ENCODE measurements around the gene ECHDC1.
"Not testable (repeated sequence)": the region's sequence is repeated elsewhere in the genome, so short reads cannot be mapped to it uniquely, and the experiment has no call there.

The ECHDC1 gene, protein sequence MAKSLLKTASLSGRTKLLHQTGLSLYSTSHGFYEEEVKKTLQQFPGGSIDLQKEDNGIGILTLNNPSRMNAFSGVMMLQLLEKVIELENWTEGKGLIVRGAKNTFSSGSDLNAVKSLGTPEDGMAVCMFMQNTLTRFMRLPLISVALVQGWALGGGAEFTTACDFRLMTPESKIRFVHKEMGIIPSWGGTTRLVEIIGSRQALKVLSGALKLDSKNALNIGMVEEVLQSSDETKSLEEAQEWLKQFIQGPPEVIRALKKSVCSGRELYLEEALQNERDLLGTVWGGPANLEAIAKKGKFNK

DNA sequence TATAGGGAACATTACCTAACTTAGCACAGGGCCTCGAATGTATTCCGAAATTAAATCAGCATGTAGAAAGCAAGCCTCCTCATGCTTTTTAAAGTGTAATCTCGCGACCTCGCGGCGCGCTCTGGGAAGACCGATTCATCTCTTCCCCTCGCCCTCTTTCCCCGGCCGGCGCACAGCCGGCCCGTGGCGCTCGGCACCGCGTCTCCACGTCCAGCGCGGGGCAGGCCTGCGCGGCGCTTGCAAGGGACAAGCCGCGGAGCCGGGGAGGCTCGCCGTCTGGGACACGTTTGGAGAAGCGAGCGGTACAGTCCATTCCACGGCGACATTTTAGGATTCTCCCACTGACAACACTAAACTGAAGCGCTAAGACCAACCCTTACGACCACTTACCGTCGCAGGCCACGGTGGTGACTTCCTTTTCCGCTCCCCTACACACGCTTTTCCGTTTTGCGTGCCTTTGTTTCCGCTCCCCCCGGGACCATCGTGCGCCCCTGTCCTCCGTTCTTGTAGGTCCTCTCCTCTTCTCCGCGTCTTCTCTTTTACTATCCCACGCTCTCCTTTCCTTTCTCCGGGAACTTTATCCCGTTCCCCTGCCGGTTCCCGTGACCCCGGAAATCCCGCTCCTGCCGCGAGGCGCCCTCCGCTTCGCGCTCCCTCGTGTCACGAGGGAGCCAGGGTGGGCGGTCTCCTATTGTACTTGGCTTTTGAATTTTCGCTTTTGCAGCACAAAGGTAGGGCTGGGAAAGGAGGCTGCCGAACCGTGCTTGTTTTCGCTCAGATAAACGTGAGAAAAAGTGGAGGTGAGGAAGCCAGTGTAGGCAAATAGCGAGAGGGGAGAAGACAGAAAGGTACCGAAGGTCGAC, at the start of gene ECHDC1:
Gene ECHDC1 (minus strand): TSS at position 664 of the 863 bp plus-strand sequence. CDS start 12,581 bp downstream, outside the sequence.
- peak in 50 of 51 donors; percentile 8 to 83 (median 50) for DNase-seq

DNA sequence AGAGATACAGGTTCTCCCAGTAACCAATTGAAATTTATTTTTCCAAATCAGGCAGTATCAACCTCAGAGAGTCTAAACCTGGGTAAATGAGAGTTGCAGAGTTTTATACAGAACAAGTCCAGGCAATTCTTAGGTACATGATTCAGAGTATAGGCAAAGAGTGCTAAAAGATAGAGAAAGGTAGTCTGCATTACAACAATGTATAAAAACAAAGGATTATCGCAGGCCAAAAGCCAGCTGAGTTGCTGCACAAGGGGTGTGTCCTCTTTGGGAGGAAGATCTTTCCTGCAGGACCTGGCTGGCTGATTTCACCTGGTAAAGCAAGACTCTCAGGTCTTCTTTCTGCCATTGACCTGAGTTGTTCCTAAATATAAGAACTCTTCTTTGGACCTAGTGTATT, 48.9 kb upstream of the ECHDC1 start:
- DNase-seq, result no peak

DNA sequence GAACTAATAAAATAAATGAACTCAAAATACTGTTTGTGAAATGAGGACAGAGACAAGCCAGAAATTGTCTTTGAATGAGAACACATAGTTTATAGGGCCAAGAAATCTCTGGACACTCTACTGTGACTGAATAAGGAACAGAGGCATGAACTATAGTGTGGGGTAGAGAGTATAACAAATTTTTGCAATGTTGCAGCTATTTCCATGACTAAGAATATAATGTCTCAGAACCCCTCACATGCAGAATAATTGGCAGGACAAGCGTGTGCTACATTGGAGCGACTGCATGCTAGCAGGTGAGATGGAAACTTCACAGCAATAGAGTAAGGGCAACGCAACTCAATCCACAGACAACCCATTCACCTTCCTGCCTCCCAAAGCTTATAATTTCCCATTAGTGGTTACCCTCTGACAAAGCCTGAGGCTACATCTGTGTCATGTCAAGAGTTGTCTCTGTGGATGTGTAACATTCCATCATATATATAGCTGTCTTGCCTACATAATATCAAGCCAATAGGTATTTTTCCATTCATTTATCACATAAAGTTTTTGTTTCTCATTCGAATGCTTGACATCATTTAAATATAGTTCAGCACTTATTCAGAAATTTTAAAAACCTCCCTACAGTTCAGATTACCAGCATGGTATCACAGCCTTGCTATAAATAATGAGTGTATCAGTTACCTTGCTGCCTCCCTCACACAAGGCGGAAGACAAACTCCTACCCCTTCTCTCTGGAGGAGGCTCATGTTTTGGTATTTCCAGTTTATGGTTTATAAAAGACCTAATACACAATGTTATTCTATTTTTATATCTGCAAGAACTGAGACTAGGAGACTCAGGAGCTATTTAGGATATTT, 47.9 kb upstream of the ECHDC1 start:
- no peak for DNase-seq

DNA sequence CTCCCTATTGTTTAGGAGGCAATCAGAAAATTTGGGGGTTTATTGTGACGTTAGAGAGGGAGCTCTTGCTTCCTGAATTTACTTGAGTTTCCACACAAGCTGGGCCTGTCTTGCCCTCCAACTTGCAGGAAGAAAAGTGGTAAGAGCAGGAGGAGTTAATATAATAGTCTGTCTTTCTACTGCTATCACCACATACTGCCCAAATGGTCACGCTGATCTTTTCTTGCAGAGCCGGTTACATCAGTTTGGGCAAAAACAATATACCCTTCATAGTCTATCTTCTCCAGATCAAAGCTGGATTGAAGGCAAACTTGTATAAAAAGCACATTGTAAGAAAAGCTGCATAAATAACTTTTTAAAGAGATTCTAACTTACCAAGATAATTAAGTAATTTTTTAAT, 46.3 kb upstream of the ECHDC1 start:
- no peak for DNase-seq

DNA sequence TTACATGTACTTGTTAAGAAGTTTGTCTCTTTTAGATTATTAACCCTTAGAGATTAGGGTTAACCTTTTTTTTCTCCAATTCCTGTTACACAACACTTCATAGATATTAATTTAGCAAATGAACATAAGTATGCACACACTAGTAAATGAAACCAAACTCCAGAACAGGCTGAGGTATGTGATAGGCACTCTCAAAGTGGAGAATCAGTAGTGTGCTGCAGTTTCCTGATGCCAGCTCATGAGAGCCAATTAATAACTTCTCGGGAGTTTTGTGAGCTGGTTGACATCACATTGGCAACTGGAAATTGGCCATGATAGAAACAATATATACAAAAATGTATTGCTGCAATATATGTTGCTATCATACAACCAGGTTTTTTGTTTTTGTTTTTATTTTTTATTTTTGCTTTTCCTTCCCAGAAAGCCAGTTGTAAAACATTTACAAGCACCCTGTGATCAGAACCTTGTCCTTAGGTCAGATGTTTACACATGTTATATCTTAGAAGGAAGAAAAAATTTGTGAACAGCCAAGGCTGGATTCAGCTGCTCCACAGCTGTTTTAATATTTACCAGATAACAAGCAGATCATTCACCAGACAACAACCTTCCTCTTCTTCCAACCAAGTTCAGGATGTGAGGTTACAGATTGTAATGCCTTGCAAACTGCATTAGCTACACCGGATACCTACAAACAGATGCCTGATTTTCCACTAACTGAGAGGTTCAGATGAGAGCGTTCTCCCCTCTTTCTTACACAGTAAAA, 42.4 kb upstream of the ECHDC1 start:
- no peak for DNase-seq

DNA sequence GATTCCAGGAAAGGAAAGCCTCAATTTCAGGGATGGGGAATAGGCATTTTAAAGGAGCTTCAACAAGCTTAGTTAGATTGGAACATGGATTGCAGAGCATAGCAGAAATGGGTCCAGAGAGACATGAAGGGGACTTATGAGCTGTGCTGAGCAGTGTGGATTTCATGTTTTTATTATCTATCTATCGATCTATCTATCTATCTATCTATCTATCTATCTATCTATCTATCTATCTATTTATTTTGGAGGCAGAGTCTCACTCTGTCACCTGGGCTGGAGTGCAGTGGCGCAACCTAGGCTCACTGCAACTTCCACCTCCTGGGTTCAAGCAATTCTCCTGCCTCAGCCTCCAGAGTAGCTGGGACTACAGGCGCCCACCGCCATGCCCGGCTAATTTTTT, 41.4 kb upstream of the ECHDC1 start:
- DNase-seq, result not testable (repeated sequence)

DNA sequence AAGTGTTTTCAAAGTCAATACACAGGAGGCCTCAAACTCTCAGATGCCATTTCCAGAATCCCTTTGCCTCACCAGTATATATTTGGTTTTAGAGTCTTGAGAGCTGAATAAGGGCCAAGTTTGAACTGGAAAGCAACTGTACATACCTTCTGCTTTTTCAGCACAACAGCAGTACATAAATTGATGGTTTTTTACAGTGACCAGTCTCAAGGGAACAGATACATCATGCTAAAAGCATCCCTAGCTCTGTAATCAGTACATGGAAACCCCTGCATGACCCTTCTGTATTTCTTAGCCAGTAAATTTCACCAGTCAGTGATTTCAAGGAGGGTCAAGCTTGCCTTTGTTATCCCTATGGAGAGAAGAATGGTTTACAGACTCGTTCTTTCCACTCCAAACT, 40.6 kb upstream of the ECHDC1 start:
- DNase-seq, result no peak

DNA sequence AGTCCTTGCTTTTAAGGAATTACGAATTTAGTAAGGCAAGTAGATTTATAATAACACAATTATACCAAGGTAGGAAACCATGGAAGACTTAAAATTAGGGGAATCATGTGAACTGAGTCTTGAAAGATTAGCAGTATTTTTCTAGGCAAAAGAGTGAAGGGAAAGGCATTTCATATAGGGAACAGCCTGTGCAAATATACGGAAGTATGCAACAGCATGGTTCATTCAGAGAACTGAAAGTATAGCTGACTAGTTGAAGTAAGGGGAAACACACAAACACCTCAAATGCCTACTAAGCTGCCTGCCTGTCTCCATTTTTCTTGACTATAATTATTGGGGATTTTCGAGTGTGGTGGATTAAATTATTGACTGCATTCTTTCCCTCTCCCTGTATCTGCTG, 39.0 kb upstream of the ECHDC1 start:
- DNase-seq, result no peak

DNA sequence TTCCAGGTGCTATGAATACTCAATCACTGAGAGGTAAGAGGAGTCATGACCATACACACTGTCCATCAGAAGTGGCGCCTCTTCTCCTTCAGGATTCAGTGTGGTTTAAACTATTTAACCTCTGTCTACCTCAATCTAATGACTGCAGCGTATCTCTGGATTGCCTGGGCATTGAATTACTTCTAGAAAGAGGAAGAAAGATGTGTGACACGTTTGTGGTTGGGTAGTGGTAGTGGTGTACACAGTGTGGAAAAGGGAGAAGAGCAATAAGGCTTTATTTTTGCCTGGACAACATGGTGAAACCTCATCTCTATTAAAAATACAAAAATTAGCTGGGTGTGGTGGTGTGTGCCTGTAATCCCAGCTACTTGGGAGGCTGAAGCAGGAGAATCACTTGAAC, 38.0 kb upstream of the ECHDC1 start:
- no peak for DNase-seq

DNA sequence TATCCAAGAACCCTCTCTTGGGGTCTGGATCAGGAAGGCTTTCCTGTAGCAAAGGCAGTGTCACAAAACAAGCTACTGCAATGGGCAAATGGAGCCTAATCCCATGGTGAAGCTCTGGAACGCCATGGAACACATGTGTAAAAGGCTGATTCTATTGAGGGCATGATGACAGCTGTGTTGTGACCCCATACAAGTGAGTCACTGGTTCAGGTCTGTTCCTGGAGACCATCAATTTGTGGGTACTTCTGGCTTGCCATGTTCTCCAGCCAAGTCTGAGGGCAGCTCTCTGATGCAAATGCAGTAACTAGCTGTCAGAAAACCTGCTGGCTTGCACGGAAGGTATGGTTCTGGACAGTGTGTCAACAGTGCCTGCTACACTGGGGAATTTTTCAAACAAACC, 33.3 kb upstream of the ECHDC1 start:
- no peak for DNase-seq

DNA sequence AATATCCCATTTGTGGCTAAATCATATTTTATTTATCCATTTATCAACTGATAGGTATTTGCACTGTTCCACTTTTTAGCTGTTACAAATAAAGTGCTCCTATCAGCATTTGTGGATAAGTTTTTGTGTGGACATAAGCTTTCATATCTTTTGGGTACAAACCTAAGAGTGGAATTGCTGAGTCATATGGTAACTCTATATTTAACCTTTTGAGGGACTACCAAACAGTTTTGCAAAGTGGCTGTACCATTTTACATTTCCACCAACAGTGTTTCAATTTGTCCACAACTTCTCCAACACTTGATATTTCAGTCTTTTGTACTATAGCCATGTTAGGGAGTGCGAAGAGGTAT, 23.6 kb upstream of the ECHDC1 start:
- no peak for DNase-seq

DNA sequence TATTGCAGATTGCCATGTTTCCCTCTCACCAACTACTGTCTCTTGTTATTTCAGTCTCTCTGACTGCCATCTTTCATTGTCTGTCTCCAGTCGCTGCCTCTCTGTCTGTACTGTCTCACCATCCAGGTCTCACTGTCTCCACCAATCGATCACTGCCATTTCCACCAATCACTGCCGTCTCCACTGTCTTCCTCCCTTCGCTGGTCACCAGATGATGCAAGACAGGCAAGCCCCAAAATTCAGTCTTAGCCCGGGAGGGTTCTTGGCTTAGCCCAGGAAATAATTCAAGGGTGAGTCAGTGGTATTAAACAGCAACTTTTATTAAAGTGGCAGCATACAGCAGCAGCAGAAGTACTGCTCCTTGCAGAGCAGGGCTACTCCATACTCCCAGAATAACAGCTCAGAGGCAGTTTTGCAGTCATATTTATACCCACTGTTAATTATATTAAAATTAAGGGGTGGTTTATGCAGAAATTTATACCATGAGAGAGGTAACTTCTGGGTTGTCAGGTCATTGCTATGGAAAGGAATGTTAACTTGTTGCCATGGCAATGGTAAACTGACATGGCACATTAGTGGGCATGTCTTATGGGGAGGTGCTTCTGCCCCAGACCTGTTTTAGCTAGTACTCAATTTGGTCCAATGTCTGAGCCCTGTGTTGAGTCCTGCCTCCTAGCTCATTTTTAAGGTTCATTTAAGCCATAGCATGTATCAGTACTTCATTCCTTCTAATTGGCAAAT, 23.0 kb upstream of the ECHDC1 start:
- DNase-seq, result no peak

DNA sequence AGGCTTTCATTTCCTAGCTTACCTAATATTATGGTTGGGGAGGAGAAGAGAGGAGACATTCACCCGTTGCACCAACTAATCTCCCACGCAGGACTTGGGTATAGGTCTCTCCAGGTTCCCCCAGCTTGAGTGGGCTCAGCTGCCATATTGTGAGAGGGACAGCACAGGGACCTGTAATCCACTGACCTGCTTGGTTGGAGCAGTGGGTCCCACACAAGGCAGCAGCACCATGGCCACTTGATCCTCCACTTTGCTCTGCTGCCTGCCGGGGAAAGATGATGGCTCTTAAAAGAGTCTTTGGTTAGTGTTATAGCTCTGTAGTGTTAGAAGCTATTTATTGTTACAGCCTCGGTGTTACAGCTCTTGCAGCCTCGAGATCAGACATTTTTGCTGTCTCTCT, 22.5 kb upstream of the ECHDC1 start:
- DNase-seq, result no peak

DNA sequence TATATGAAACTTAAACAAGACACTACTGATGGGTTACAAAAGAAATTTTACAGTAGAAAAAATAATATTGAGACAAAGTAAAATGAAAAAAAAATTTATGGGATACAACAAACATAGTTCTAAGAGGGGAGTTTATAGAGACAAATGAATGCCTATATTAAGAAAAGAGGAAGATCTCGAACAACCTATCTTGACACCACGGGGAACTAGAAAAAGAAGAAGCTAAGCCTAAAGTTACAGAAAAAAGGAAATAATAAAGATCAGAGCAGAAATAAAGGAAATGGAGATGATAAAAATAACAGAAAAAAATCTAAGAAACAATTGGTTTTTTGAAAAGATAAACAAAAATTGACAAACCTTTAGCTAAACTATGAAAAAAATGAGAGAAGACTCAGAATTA, 9.1 kb upstream of the ECHDC1 start:
- DNase-seq, result no peak

DNA sequence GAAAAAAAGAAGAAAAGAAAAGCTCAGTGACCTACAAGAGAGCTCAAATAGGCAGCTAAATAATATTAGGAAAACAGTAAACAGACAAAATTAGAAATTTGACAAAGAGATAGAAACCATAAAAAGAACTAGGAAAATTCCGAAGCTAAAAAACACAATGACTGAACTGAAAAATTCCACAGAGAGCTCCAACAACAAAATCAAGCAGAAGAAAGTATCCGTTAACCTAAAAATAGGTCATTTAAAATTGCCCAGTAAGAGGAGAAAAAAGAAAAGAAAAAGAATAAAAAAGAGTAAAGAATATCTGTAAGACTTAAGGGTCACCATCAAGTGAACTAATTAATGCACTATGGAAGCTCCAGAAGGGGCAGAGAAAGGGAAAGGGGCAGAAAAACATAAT, 6.6 kb upstream of the ECHDC1 start:
- no peak for DNase-seq

DNA sequence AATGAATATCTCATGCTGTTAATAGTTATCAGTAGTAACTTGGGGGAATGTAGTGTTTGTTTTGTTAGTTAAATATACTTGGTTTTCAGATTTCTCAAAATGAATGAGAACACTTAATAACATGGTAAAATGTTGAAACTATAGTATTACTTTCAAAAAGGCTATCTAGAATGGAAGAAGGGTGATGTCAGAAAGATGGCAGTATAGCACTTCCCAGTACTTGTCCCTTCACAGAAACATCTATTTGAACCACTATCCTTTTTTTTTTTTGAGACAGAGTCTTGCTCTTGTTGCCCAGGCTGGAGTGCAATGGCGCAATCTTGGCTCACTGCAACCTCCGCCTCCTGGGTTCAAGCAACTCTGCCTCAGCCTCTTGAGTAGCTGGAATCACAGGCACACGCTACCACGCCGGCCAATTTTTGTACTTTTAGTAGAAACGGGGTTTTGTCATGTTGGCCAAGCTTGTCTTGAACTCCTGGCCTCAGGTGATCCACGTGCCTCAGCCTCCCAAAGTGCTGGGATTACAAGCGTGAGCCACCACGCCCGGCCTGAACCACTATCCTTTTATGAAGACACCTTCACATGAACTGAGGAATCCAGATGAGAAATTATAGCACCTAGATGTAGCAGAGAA, 4.7 kb upstream of the ECHDC1 start:
- DNase-seq, result no peak

DNA sequence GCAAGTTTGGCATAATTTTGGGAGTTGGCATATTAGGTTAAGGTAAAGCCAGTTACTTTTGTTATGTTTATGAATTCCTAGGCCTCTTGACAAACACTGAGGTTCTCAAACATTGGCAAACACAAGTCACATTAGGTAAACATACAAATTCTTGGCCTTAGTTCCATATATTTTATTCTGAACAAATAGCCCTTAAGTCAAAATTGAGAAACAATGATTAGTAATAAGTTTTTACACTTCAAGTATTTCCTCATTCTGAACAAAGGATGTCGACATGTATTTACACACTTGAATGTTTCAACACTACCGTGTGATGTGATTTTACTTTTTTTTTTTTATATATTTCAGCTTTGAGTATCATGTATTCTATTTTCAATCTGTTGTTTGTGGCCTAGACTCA, 3.8 kb upstream of the ECHDC1 start:
- no peak for DNase-seq

DNA sequence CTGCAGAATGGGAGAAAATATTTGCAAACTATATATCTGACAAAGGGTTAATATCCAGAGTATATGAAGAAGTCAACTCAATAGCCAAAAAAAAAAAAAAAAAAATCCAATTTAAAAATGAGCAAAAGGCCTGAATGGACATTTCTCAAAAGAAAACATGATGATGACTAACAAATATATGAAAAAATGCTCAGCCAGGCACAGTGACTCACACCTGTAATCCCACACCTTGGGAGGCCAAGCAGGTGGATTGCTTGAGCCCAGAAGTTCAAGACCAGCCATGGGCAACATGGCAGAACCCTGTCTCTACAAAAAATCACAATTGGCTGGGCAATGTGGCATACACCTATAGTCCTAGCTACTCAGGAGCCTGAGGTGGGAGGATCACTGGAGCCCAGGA, 2.1 kb upstream of the ECHDC1 start:
- DNase-seq, result no peak

DNA sequence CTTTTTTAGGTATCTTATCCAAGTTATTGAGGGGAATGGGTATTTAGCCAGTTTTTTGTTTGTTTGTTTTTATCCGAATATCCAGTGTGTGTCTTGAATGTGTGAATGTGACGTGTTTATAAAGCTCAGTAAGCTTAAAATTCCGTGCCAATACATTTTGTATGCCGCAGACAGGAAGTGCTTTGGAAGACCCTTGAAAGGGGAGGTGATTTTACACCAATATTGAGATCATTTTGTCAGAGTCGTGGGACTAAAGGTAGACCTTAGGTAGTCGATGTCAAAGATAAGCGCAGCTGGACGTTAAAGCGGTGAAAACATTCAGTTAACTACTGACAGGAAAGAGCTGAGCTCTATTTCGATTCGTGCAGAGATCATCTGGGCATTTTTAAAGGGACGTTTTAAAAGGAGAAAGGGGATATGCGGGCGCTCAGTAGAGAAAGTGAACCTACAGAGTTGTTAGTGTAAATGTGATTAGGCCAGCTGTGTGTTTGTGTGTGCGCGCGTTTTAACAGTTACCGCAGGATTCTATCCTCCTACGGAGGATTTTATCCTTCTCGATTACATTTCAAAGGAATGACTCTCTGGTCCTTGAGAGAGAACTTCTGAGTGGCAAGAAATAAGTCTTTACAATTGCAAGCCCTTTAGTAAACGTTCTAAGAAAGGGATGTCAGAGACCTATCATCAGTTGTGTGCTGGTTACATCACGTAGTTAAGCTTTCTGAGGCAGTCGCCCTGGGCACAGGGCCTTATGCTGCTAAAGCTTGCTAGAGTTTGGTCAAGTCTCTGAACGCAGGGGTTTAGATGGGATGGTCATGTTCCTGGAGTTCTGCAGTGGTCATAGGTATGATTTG, 625 bp upstream of the ECHDC1 start:
- peak in 4 of 51 donors; percentile 6 to 33 (median 15) for DNase-seq

All from hypothalamus (tissue), 51 donors.